KMS-11 (cell line): Measurements from ENCODE around the gene ELK4.

Experiments
- H2AFZ ChIP-seq: fragments of 200-600 bp; sonication (generic); 2 replicates; pipeline ENCODE4 v1.6.1; 2016; ENCODE audit warnings: antibody characterized with exemption, mixed run types, low read depth
- H3K27ac ChIP-seq: fragments of 200-600 bp; sonication (generic); 2 replicates; pipeline ENCODE4 v1.6.1; 2016; ENCODE audit warnings: mild to moderate bottlenecking, mixed run types
- H3K27me3 ChIP-seq: fragments of 200-600 bp; sonication (generic); 2 replicates; pipeline ENCODE4 v1.6.1; 2017; ENCODE audit warnings: mild to moderate bottlenecking, low read depth, mixed run types, moderate library complexity; ENCODE audit not compliant: insufficient read depth
- H3K36me3 ChIP-seq: fragments of 200-600 bp; sonication (generic); 2 replicates; pipeline ENCODE4 v1.6.1; 2017; ENCODE audit warnings: mild to moderate bottlenecking, mixed run types; ENCODE audit not compliant: insufficient read depth
- H3K4me1 ChIP-seq: fragments of 200-600 bp; sonication (generic); 2 replicates; pipeline ENCODE4 v1.6.1; 2016; ENCODE audit warnings: mild to moderate bottlenecking, low read depth, mixed run types; ENCODE audit not compliant: poor library complexity, severe bottlenecking
- H3K4me2 ChIP-seq: fragments of 200-600 bp; sonication (generic); 2 replicates; pipeline ENCODE4 v1.7.0; 2016; ENCODE audit warnings: mild to moderate bottlenecking, mixed run types
- H3K4me3 ChIP-seq: fragments of 200-600 bp; sonication (generic); IDR thresholded peaks from 2 replicates; pipeline ENCODE4 v1.6.1; 2017; ENCODE audit warnings: low read depth, low read length, mixed read lengths; ENCODE audit not compliant: insufficient read depth
- H3K79me2 ChIP-seq: fragments of 200-600 bp; sonication (generic); 2 replicates; pipeline ENCODE4 v1.6.1; 2016; ENCODE audit warnings: low read depth, mixed run types; ENCODE audit not compliant: insufficient read depth
- H3K9ac ChIP-seq: fragments of 200-600 bp; sonication (generic); 2 replicates; pipeline ENCODE4 v1.6.1; 2016; ENCODE audit warnings: mild to moderate bottlenecking, mixed run types
- H4K20me1 ChIP-seq: fragments of 200-600 bp; sonication (generic); 2 replicates; pipeline ENCODE4 v1.6.1; 2016; ENCODE audit warnings: mild to moderate bottlenecking, mixed run types; ENCODE audit not compliant: insufficient read depth
- CTCF ChIP-seq: fragments of 200-600 bp; sonication (generic); conservative IDR thresholded peaks from 2 replicates; pipeline ENCODE4 v1.6.1; 2017; ENCODE audit warnings: low read depth, mild to moderate bottlenecking, antibody characterized with exemption, low read length, moderate library complexity, mixed read lengths

Gene ELK4

GRCh38 chr1:205631768-205632668 is at the start of gene ELK4:
ELK4 (minus strand) TSS chr1:205632011; CDS start chr1:205623882, 8,129 bp downstream.
- Histone ChIP-seq H3K4me2 (peak within 1 kb of the TSS; percentile 89), H3K4me1 (peaks cover 37% of the 10 kb centered on the region), H3K27ac (peak within 1 kb of the TSS; percentile 97), H3K27me3 (no peaks in the 10 kb centered on the region), H3K9ac (peak within 1 kb of the TSS; percentile 91), H4K20me1 (peaks cover 6% of the 10 kb centered on the region; the same call in 1 of the 2 replicates), H3K4me3 (peak within 1 kb of the TSS; percentile 96), H3K79me2 (peaks cover 40% of the 10 kb centered on the region), H2AFZ (peak within 1 kb of the TSS; percentile 70), H3K36me3 (no peaks in the 10 kb centered on the region)
- peak; percentile 59 for TF ChIP-seq CTCF

GRCh38 chr1:205681364-205681763 is 49.6 kb upstream of the ELK4 start:
- Histone ChIP-seq H3K79me2 (no peaks in the 10 kb centered on the region), H3K9ac (no peak overlapping the region), H3K36me3 (no peaks in the 10 kb centered on the region), H2AFZ (no peak overlapping the region), H3K27me3 (peaks cover 25% of the 10 kb centered on the region), H3K27ac (no peak overlapping the region), H3K4me2 (no peak overlapping the region), H3K4me3 (no peak overlapping the region), H3K4me1 (peaks cover 12% of the 10 kb centered on the region), H4K20me1 (no peaks in the 10 kb centered on the region)
- no peak for TF ChIP-seq CTCF

- Histone ChIP-seq H3K4me2 (peak within 1 kb of the TSS; percentile 63; the same call in 1 of the 2 replicates), H4K20me1 (no peaks in the 10 kb centered on the region), H3K36me3 (no peaks in the 10 kb centered on the region), H3K9ac (no peak within 1 kb of the TSS), H3K4me1 (peaks cover 12% of the 10 kb centered on the region), H3K4me3 (peak within 1 kb of the TSS; percentile 21), H3K27me3 (peaks cover 25% of the 10 kb centered on the region), H2AFZ (peak within 1 kb of the TSS; percentile 81), H3K79me2 (no peaks in the 10 kb centered on the region), H3K27ac (no peak within 1 kb of the TSS)
- TF ChIP-seq CTCF, result no peak
Measured at GRCh38 chr1:205680073-205680851, 48.5 kb upstream of the ELK4 start, which contains the start of gene SLC45A3. SLC45A3 (minus strand) TSS chr1:205680509; CDS start chr1:205664656, 15,853 bp downstream.

- Histone ChIP-seq H3K4me3 (no peak overlapping the region), H2AFZ (no peak overlapping the region), H3K4me1 (peaks cover 12% of the 10 kb centered on the region), H3K36me3 (no peaks in the 10 kb centered on the region), H3K9ac (no peak overlapping the region), H3K4me2 (no peak overlapping the region; the same call in 1 of the 2 replicates), H3K79me2 (no peaks in the 10 kb centered on the region), H3K27me3 (peaks cover 25% of the 10 kb centered on the region), H4K20me1 (no peaks in the 10 kb centered on the region), H3K27ac (no peak overlapping the region)
- no peak for TF ChIP-seq CTCF
Measured at GRCh38 chr1:205678286-205679111, 46.7 kb upstream of the ELK4 start.
